RWPE2 (cell line): Measurements from ENCODE around the gene MANF.
A peak's percentile ranks its signal among the peaks of the same experiment; 100 is the strongest.
"Not testable (repeated sequence)": the region's sequence is repeated elsewhere in the genome, so short reads cannot be mapped to it uniquely, and the experiment has no call there.

Experiments used
- ATAC-seq: fragments of 200-7000 bp; cut with Tn5 transposase; 3 replicates; pipeline ENCODE4 v1.9.1; 2021; ENCODE audit warnings: low read depth
- DNase-seq: peaks from one replicate; pipeline ENCODE4 v3.0.0-alpha.2; 2020; ENCODE audit warnings: low spot score
- H3K27ac ChIP-seq: fragments of 450-650 bp; 2 replicates; pipeline ENCODE4 v1.5.1; 2017; ENCODE audit warnings: mild to moderate bottlenecking; ENCODE audit not compliant: poor library complexity, severe bottlenecking
- H3K27me3 ChIP-seq: fragments of 250-450 bp; sonication (Bioruptor Pico); 2 replicates; pipeline ENCODE4 v1.5.1; 2021; ENCODE audit warnings: mild to moderate bottlenecking, moderate library complexity; ENCODE audit not compliant: insufficient read depth, poor library complexity, severe bottlenecking
- H3K36me3 ChIP-seq: fragments of 250-450 bp; sonication (Bioruptor Pico); 2 replicates; pipeline ENCODE4 v1.5.1; 2020; ENCODE audit warnings: low read depth, mild to moderate bottlenecking, moderate library complexity
- H3K4me1 ChIP-seq: fragments of 250-450 bp; sonication (Bioruptor Pico); 2 replicates; pipeline ENCODE4 v1.5.1; 2021; ENCODE audit warnings: mild to moderate bottlenecking, moderate library complexity; ENCODE audit not compliant: insufficient read depth, poor library complexity, severe bottlenecking
- H3K4me3 ChIP-seq: fragments of 250-450 bp; sonication (Bioruptor Pico); 2 replicates; pipeline ENCODE4 v1.5.1; 2021; ENCODE audit warnings: mild to moderate bottlenecking, moderate library complexity; ENCODE audit not compliant: severe bottlenecking
- H3K9me3 ChIP-seq: fragments of 250-450 bp; sonication (Bioruptor Pico); 2 replicates; pipeline ENCODE4 v1.5.1; 2021; ENCODE audit warnings: mild to moderate bottlenecking, moderate library complexity; ENCODE audit not compliant: severe bottlenecking
- CTCF ChIP-seq: fragments of 450-650 bp; IDR thresholded peaks from one replicate; pipeline ENCODE4 v1.5.1; 2017; ENCODE audit warnings: mild to moderate bottlenecking, moderate library complexity; ENCODE audit not compliant: poor library complexity, severe bottlenecking

The MANF gene

GRCh38 chr3:51386159-51386851 is 1.2 kb downstream of the MANF start:
- Histone ChIP-seq H3K27ac (peak overlapping the region; percentile 64), H3K27me3 (no peaks in the 10 kb centered on the region), H3K9me3 (no peaks in the 10 kb centered on the region), H3K4me3 (peak overlapping the region; percentile 78), H3K4me1 (peaks cover 7% of the 10 kb centered on the region), H3K36me3 (peaks cover 55% of the 10 kb centered on the region)
- no peak for DNase-seq
- no peak for ATAC-seq
- TF ChIP-seq CTCF = no peak

GRCh38 chr3:51386852-51387229 is 1.8 kb downstream of the MANF start:
- DNase-seq = no peak
- Histone ChIP-seq H3K27ac (peak overlapping the region; percentile 64), H3K9me3 (no peaks in the 10 kb centered on the region), H3K27me3 (no peaks in the 10 kb centered on the region), H3K36me3 (peaks cover 55% of the 10 kb centered on the region), H3K4me1 (peaks cover 7% of the 10 kb centered on the region), H3K4me3 (peak overlapping the region; percentile 78)
- ATAC-seq = no peak
- TF ChIP-seq CTCF = no peak

GRCh38 chr3:51387281-51387680 is 2.2 kb downstream of the MANF start:
- not testable (repeated sequence) for ATAC-seq

GRCh38 chr3:51388286-51389029 is 3.4 kb downstream of the MANF start:
- Histone ChIP-seq H3K27me3 (no peaks in the 10 kb centered on the region), H3K4me3 (no peak overlapping the region), H3K36me3 (peaks cover 68% of the 10 kb centered on the region), H3K27ac (peak overlapping the region; percentile 64), H3K4me1 (peaks cover 7% of the 10 kb centered on the region), H3K9me3 (no peaks in the 10 kb centered on the region)
- no peak for TF ChIP-seq CTCF
- no peak for DNase-seq
- ATAC-seq = 0 out of 3 replicates have a peak, but pooled peaks have one; percentile 0

More at GRCh38 chr3:51387281-51387680, 2.2 kb downstream of the MANF start:
- DNase-seq, H3K4me1 ChIP-seq, H3K9me3 ChIP-seq, H3K27me3 ChIP-seq: not testable (repeated sequence)
- H3K27ac ChIP-seq = peak overlapping the region; percentile 64
- H3K36me3 ChIP-seq = peaks cover 57% of the 10 kb centered on the region
- H3K4me3 ChIP-seq = peak overlapping the region; percentile 78

GRCh38 chr3:51389423-51390183 is 4.5 kb downstream of the MANF start:
- Histone ChIP-seq H3K36me3 (peaks cover 73% of the 10 kb centered on the region), H3K27ac (peak overlapping the region; percentile 64), H3K9me3 (no peaks in the 10 kb centered on the region), H3K4me3 (no peak overlapping the region), H3K27me3 (no peaks in the 10 kb centered on the region), H3K4me1 (peaks cover 4% of the 10 kb centered on the region)
- TF ChIP-seq CTCF = peak; percentile 75
- ATAC-seq (no peak), DNase-seq (no peak)
